Adrenal gland (tissue), 5 donors: ENCODE results near the gene WNT3A.

Experiments
- POLR2A ChIP-seq, 2 donors: fragments of 450-650 bp; IDR thresholded peaks; one replicate each; pipeline ENCODE4 v1.6.1; 2017; ENCODE audit warnings: antibody characterized with exemption in 2 of 2, mild to moderate bottlenecking in 2 of 2, moderate library complexity in 1 of 2
- TF ChIP-seq, protein P1 (sequence below), 6 experiments: fragments of 450-650 bp in 4 of 6; fragments of 200-600 bp in 2 of 6; sonication (generic) in 1 of 6; IDR thresholded peaks; 1 replicate in 5 of 6; 2 replicates in 1 of 6; pipeline versions ENCODE4 v1.5.1 to v1.8.0; 2016 to 2021; ENCODE audit warnings: antibody characterized with exemption in 6 of 6, mild to moderate bottlenecking in 2 of 6, moderate library complexity in 1 of 6
- donor health status: DM: no; HTN: no; CAD: no.

DNA sequence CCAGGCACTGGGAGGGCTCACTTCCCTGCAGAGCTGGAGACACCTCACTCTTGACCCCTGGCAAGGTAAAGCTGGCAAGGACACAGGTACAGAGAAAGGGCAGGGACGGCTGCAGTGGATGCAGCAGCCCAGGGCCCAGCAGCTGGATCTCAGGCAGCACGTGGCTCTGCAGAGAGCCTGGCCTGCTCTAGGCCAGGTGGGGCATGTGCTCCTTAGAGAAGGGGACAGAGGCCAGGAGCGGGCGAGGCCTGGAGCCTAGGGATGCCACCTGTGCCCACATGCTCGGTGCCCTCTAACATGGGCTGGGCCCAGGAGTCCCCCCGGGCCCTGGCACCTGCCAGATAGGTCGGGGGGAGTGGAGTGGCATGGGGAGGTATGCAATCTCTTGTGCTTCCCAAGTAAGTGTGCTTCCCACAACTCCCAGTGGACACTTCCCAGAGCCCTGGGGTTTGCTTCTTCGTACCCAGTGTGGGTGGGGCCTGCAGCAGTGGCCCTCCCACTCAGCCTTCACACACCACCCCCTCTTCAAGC, 30.0 kb downstream of the WNT3A start:
- TF ChIP-seq, protein P1, sequence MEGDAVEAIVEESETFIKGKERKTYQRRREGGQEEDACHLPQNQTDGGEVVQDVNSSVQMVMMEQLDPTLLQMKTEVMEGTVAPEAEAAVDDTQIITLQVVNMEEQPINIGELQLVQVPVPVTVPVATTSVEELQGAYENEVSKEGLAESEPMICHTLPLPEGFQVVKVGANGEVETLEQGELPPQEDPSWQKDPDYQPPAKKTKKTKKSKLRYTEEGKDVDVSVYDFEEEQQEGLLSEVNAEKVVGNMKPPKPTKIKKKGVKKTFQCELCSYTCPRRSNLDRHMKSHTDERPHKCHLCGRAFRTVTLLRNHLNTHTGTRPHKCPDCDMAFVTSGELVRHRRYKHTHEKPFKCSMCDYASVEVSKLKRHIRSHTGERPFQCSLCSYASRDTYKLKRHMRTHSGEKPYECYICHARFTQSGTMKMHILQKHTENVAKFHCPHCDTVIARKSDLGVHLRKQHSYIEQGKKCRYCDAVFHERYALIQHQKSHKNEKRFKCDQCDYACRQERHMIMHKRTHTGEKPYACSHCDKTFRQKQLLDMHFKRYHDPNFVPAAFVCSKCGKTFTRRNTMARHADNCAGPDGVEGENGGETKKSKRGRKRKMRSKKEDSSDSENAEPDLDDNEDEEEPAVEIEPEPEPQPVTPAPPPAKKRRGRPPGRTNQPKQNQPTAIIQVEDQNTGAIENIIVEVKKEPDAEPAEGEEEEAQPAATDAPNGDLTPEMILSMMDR (IDR thresholded peaks at IDR 0.05) = no peak
- no peak for TF ChIP-seq POLR2A (IDR thresholded peaks at IDR 0.05)
